PC-3 (cell line): ENCODE data around the gene SYCP2L. TPM values are rescaled to one million over a fixed set of nuclear protein-coding genes. Genes with fewer than 3 reads are reported as not detected.

Experiments
- ATAC-seq: fragments of 200-7000 bp; cut with Tn5 transposase; 2 replicates; pipeline ENCODE4 v1.9.1; 2020; ENCODE audit warnings: mild to moderate bottlenecking, moderate library complexity
- BruUV-seq: library from RNA; stranded (reverse); fragments of 400-500 nt; replicated peaks from 2 replicates; lab custom pipeline; 2021; lab: Mats Ljungman, UMichigan
- CTCF ChIA-PET: fragments of 300-600 bp; sonication (Branson Sonifier 250); formaldehyde crosslinking; loops from one replicate; lab custom pipeline; 2022; ENCODE audit warnings: antibody characterized with exemption; lab: Charles Lee
- POLR2A ChIA-PET: fragments of 300-600 bp; sonication (Branson Sonifier 250); formaldehyde crosslinking; loops from one replicate; lab custom pipeline; 2022; ENCODE audit warnings: antibody characterized with exemption; ENCODE audit not compliant: unreplicated experiment; lab: Charles Lee
- DNase-seq: peaks from one replicate; pipeline ENCODE4 v3.0.0-alpha.2; 2015
- H2AFZ ChIP-seq: fragments of 300-600 bp; sonication (generic); 2 replicates; pipeline ENCODE4 v1.6.0; 2016; ENCODE audit warnings: antibody characterized with exemption, low read length
- H3F3A ChIP-seq: fragments of 300-600 bp; sonication (generic); one replicate; pipeline ENCODE4 v1.6.0; 2017; ENCODE audit warnings: antibody characterized with exemption, low read length, control low read depth, mild to moderate bottlenecking; ENCODE audit not compliant: unreplicated experiment
- H3K27ac ChIP-seq: fragments of 300-600 bp; sonication (generic); 2 replicates; pipeline ENCODE4 v1.5.1; 2016; ENCODE audit warnings: mild to moderate bottlenecking, low read length
- H3K27me3 ChIP-seq: fragments of 300-600 bp; sonication (generic); 2 replicates; pipeline ENCODE4 v1.6.1; 2016; ENCODE audit warnings: low read length, mixed read lengths
- H3K36me3 ChIP-seq: fragments of 300-600 bp; sonication (generic); 2 replicates; pipeline ENCODE4 v1.6.1; 2016; ENCODE audit warnings: low read depth, mixed run types, low read length, mixed read lengths
- H3K4me1 ChIP-seq: fragments of 300-600 bp; sonication (generic); 2 replicates; pipeline ENCODE4 v1.5.1; 2016; ENCODE audit warnings: low read length; ENCODE audit not compliant: insufficient read depth
- H3K4me2 ChIP-seq: fragments of 300-600 bp; sonication (generic); 2 replicates; pipeline ENCODE4 v1.6.0; 2016; ENCODE audit warnings: low read length
- H3K4me3 ChIP-seq: fragments of 300-600 bp; sonication (generic); 2 replicates; pipeline ENCODE4 v1.5.1; 2016; ENCODE audit warnings: mild to moderate bottlenecking, low read length, mixed read lengths
- H3K79me2 ChIP-seq: fragments of 300-600 bp; sonication (generic); 2 replicates; pipeline ENCODE4 v1.6.1; 2017; ENCODE audit warnings: low read length, mixed read lengths
- H3K9ac ChIP-seq: fragments of 300-600 bp; sonication (generic); 2 replicates; pipeline ENCODE4 v1.6.0; 2016; ENCODE audit warnings: mild to moderate bottlenecking, low read length
- H3K9me2 ChIP-seq: fragments of 300-600 bp; sonication (generic); replicated peaks from 2 replicates; pipeline ENCODE4 v1.6.1; 2016; ENCODE audit warnings: mixed run types, low read length, mixed read lengths
- H3K9me3 ChIP-seq: fragments of 300-600 bp; sonication (generic); 2 replicates; pipeline ENCODE4 v1.6.1; 2016; ENCODE audit warnings: low read length, mixed read lengths
- H4K20me1 ChIP-seq: fragments of 300-600 bp; sonication (generic); 2 replicates; pipeline ENCODE4 v1.6.1; 2016; ENCODE audit warnings: low read length, mixed read lengths
- EZH2 ChIP-seq: fragments of 300-600 bp; sonication (generic); IDR thresholded peaks from one replicate; pipeline ENCODE4 v1.6.1; 2017; ENCODE audit warnings: antibody characterized with exemption, mild to moderate bottlenecking, low read length; ENCODE audit not compliant: unreplicated experiment
- EZH2phosphoT487 ChIP-seq: fragments of 300-600 bp; sonication (generic); IDR thresholded peaks from 2 replicates; pipeline ENCODE4 v1.6.1; 2018; ENCODE audit warnings: mild to moderate bottlenecking, antibody characterized with exemption, low read length, borderline replicate concordance
- intact Hi-C: fragments of 100-400 bp; cut with micrococcal nuclease; formaldehyde crosslinking; loops from 2 replicates; pipeline ENCODE4 v1.9.0; 2023
- total RNA-seq: library from RNA; depleted of rRNA; stranded (reverse); fragments of >200 nt; gene quantifications from 2 replicates; pipeline ENCODE4 v1.2.3, GENCODE V29; 2014
- TF ChIP-seq, protein P1 (sequence below): fragments of 300-600 bp; sonication (generic); conservative IDR thresholded peaks from 2 replicates; pipeline ENCODE4 v1.5.1; 2017; ENCODE audit warnings: antibody characterized with exemption, low read depth, mild to moderate bottlenecking, low read length

The SYCP2L gene
- total RNA-seq, 1 experiment from 2014 or later, result 0.07 TPM

DNA sequence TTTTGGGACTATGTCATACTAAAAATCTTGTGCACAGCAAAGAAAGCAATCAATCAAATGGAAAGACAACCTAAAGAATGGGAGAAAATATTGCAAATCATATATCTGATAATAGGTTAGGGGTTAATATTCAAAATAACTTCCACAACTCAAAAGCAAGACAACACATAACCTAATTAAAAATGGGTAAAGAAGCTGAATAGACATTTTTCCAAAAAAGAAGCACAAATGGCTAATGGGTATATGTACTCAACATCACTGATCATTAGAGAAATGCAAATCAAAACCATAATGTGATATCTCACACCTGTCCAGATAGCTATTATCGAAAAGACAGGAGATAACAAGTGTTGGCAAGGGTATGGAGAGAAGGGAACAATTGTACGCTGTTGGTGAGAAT is 53.0 kb downstream of the SYCP2L start:
- no peak for DNase-seq
- ChIA-PET POLR2A (no interaction called here), CTCF (no interaction called here)
- no peak overlapping the region for H2AFZ ChIP-seq
- no peaks in the 10 kb centered on the region for H3F3A ChIP-seq
- no peak overlapping the region for H3K9ac ChIP-seq
- H3K4me1 ChIP-seq, result no peaks in the 10 kb centered on the region
- no peaks in the 10 kb centered on the region for H3K9me3 ChIP-seq
- no peaks in the 10 kb centered on the region for H3K79me2 ChIP-seq
- no peaks in the 10 kb centered on the region for H3K9me2 ChIP-seq
- H3K27ac ChIP-seq, result no peak overlapping the region
- BruUV-seq, result no TSS peak
- H3K27me3 ChIP-seq, result peaks cover 32% of the 10 kb centered on the region
- no peak overlapping the region for H3K4me2 ChIP-seq
- H4K20me1 ChIP-seq, result no peaks in the 10 kb centered on the region
- H3K4me3 ChIP-seq, result no peak overlapping the region
- no peak for ATAC-seq
- no peaks in the 10 kb centered on the region for H3K36me3 ChIP-seq
- no peak for TF ChIP-seq EZH2phosphoT487
- no peak for TF ChIP-seq EZH2
- TF ChIP-seq, protein P1, sequence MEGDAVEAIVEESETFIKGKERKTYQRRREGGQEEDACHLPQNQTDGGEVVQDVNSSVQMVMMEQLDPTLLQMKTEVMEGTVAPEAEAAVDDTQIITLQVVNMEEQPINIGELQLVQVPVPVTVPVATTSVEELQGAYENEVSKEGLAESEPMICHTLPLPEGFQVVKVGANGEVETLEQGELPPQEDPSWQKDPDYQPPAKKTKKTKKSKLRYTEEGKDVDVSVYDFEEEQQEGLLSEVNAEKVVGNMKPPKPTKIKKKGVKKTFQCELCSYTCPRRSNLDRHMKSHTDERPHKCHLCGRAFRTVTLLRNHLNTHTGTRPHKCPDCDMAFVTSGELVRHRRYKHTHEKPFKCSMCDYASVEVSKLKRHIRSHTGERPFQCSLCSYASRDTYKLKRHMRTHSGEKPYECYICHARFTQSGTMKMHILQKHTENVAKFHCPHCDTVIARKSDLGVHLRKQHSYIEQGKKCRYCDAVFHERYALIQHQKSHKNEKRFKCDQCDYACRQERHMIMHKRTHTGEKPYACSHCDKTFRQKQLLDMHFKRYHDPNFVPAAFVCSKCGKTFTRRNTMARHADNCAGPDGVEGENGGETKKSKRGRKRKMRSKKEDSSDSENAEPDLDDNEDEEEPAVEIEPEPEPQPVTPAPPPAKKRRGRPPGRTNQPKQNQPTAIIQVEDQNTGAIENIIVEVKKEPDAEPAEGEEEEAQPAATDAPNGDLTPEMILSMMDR, result no peak
- intact Hi-C loops, result no loop called here

DNA sequence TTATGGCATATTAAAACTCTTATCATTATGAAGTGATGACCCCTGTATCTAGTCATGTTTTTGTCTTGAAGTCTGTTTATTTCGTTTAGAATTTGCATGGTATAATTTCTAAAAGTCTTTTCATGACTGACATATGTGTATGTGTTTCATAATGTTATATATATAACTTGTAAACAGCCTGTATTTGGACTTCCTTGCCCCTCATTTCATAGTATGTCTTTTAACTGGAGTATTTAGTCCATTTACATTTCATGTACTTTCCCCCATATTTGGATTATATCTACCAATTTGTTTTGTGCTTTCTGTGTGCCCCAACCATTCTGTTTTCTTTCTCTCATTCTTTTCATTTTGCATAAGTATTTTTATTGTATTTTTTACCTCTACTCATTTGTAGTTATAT is 59.0 kb downstream of the SYCP2L start:
- CTCF ChIA-PET, result no interaction called here
- no TSS peak for BruUV-seq
- DNase-seq, result no peak

DNA sequence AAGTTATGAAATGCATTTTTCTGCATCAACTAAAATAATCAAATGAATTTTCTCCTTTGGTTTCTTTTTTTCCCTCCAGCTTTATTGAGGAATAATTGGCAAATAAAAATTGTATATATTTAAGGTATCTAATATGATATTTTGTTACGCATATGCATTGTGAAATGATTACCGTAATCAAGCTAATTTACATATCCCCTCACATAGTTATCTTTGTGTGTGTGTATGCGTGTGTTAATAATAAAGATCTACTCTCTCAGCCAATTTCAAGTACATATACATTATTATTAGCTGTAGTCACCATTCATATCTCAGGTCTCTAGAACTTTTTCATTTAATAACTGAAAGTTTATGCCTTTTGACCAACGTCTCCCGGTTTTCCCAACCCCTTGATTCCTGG is 61.1 kb downstream of the SYCP2L start:
- DNase-seq (no peak), ATAC-seq (no peak)
- Histone ChIP-seq H2AFZ (no peak overlapping the region), H3K4me3 (no peak overlapping the region), H3K27me3 (peaks cover 31% of the 10 kb centered on the region), H3K9me2 (no peaks in the 10 kb centered on the region), H3F3A (no peaks in the 10 kb centered on the region), H3K27ac (no peak overlapping the region), H3K9ac (no peak overlapping the region), H3K4me2 (no peak overlapping the region), H4K20me1 (no peaks in the 10 kb centered on the region), H3K9me3 (no peaks in the 10 kb centered on the region), H3K79me2 (no peaks in the 10 kb centered on the region), H3K36me3 (no peaks in the 10 kb centered on the region), H3K4me1 (peaks cover 10% of the 10 kb centered on the region)
- intact Hi-C loops, result no loop called here
- TF ChIP-seq EZH2, result no peak
- TF ChIP-seq, protein P1, result no peak
- no peak for TF ChIP-seq EZH2phosphoT487
- BruUV-seq, result no TSS peak
- POLR2A ChIA-PET, result no interaction called here
- CTCF ChIA-PET, result no interaction called here

More for the DNA sequence above, 59.0 kb downstream of the SYCP2L start:
- H3K27ac ChIP-seq, result no peak overlapping the region
- intact Hi-C loops, result no loop called here
- H3K4me2 ChIP-seq, result no peak overlapping the region
- no peak for ATAC-seq
- H3K27me3 ChIP-seq, result peaks cover 31% of the 10 kb centered on the region
- no peak overlapping the region for H2AFZ ChIP-seq
- H3K4me3 ChIP-seq, result no peak overlapping the region
- H3K4me1 ChIP-seq, result no peaks in the 10 kb centered on the region
- H3K9me2 ChIP-seq, result no peaks in the 10 kb centered on the region
- TF ChIP-seq EZH2, result no peak
- no peak for TF ChIP-seq EZH2phosphoT487
- TF ChIP-seq, protein P1, result no peak
- no peaks in the 10 kb centered on the region for H3F3A ChIP-seq
- no peaks in the 10 kb centered on the region for H3K79me2 ChIP-seq
- no peaks in the 10 kb centered on the region for H4K20me1 ChIP-seq
- POLR2A ChIA-PET, result no interaction called here
- H3K36me3 ChIP-seq, result no peaks in the 10 kb centered on the region
- H3K9ac ChIP-seq, result no peak overlapping the region
- no peaks in the 10 kb centered on the region for H3K9me3 ChIP-seq
